Upper lobe of right lung (tissue), 1 donor: ENCODE results near the gene NGEF. TPM values are rescaled to one million over a fixed set of nuclear protein-coding genes. Genes with fewer than 3 reads are reported as not detected.
A peak's percentile ranks its signal among the peaks of the same experiment; 100 is the strongest.

Experiments used
- ATAC-seq: fragments of 200-7000 bp; cut with Tn5 transposase; one replicate; pipeline ENCODE4 v1.9.1; 2020; ENCODE audit warnings: mild to moderate bottlenecking, moderate library complexity
- DNase-seq: peaks from one replicate; pipeline ENCODE4 v3.0.0-alpha.2; 2020
- H3K27ac ChIP-seq: fragments of 200-600 bp; one replicate; pipeline ENCODE4 v1.8.0; 2022
- H3K27me3 ChIP-seq: fragments of 200-600 bp; one replicate; pipeline ENCODE4 v1.8.0; 2022; ENCODE audit warnings: mild to moderate bottlenecking
- H3K36me3 ChIP-seq: fragments of 200-600 bp; one replicate; pipeline ENCODE4 v1.8.0; 2022
- H3K4me1 ChIP-seq: fragments of 200-600 bp; one replicate; pipeline ENCODE4 v1.8.0; 2022
- H3K4me3 ChIP-seq: fragments of 200-600 bp; one replicate; pipeline ENCODE4 v1.8.0; 2022; ENCODE audit warnings: mild to moderate bottlenecking
- H3K9me3 ChIP-seq: fragments of 200-600 bp; one replicate; pipeline ENCODE4 v1.8.0; 2022
- CTCF ChIP-seq: fragments of 200-600 bp; IDR thresholded peaks from one replicate; pipeline ENCODE4 v1.8.0; 2022; ENCODE audit warnings: antibody characterized with exemption
- intact Hi-C: fragments of 100-400 bp; cut with DNase I; formaldehyde crosslinking; loops from one replicate; pipeline ENCODE4 v1.11.0; 2022
- total RNA-seq: library from RNA; stranded (reverse); fragmentation: NEBNext Ultra II Directional; extraction: Animal tissue kit (Norgen Biotek cat#: 25700); gene quantifications from one replicate; pipeline ENCODE4 v1.2.1, GENCODE V29; 2021
- donor health status: DM: no; HTN: yes; CAD: no; lungs with severe emphysema.

The NGEF gene
- total RNA-seq, 1 donor from 2014 or later = not detected

- H3K27me3 ChIP-seq = peaks cover 5% of the 10 kb centered on the region
- ATAC-seq (no peak), DNase-seq (no peak)
- intact Hi-C loops = no loop called here
- no peak overlapping the region for H3K27ac ChIP-seq
- no peaks in the 10 kb centered on the region for H3K4me1 ChIP-seq
- no peak overlapping the region for H3K4me3 ChIP-seq
- H3K9me3 ChIP-seq = no peaks in the 10 kb centered on the region
- no peaks in the 10 kb centered on the region for H3K36me3 ChIP-seq
- TF ChIP-seq CTCF = no peak
Measured at GRCh38 chr2:232893834-232894233, 119.2 kb downstream of the NGEF start.

- H3K4me3 ChIP-seq = no peak overlapping the region
- H3K27me3 ChIP-seq = peaks cover 5% of the 10 kb centered on the region
- H3K4me1 ChIP-seq = no peaks in the 10 kb centered on the region
- peak; percentile 47 for DNase-seq
- no peaks in the 10 kb centered on the region for H3K9me3 ChIP-seq
- intact Hi-C loops = no loop called here
- H3K36me3 ChIP-seq = no peaks in the 10 kb centered on the region
- no peak overlapping the region for H3K27ac ChIP-seq
- ATAC-seq = no peak
- no peak for TF ChIP-seq CTCF
Measured at GRCh38 chr2:232892843-232893242, 120.2 kb downstream of the NGEF start.

- Histone ChIP-seq H3K4me3 (no peak overlapping the region), H3K4me1 (no peaks in the 10 kb centered on the region), H3K36me3 (no peaks in the 10 kb centered on the region), H3K27ac (no peak overlapping the region), H3K27me3 (peaks cover 5% of the 10 kb centered on the region), H3K9me3 (no peaks in the 10 kb centered on the region)
- no peak for TF ChIP-seq CTCF
- intact Hi-C loops = no loop called here
- ATAC-seq = no peak
- DNase-seq = no peak
Measured at GRCh38 chr2:232892221-232892620, 120.8 kb downstream of the NGEF start.

- no peak overlapping the region for H3K4me3 ChIP-seq
- H3K36me3 ChIP-seq = no peaks in the 10 kb centered on the region
- TF ChIP-seq CTCF = no peak
- no peak for ATAC-seq
- no peak overlapping the region for H3K27ac ChIP-seq
- no peaks in the 10 kb centered on the region for H3K4me1 ChIP-seq
- no peaks in the 10 kb centered on the region for H3K9me3 ChIP-seq
- intact Hi-C loops = no loop called here
- H3K27me3 ChIP-seq = peaks cover 5% of the 10 kb centered on the region
- DNase-seq = no peak
Measured at GRCh38 chr2:232891621-232892071, 121.4 kb downstream of the NGEF start.

GRCh38 chr2:232890896-232891601, 122.0 kb downstream of the NGEF start:
- intact Hi-C loops = no loop called here
- Histone ChIP-seq H3K27ac (no peak overlapping the region), H3K4me3 (no peak overlapping the region), H3K4me1 (no peaks in the 10 kb centered on the region), H3K9me3 (no peaks in the 10 kb centered on the region), H3K27me3 (peaks cover 5% of the 10 kb centered on the region), H3K36me3 (no peaks in the 10 kb centered on the region)
- DNase-seq (peak; percentile 71), ATAC-seq (peak; percentile 60)
- TF ChIP-seq CTCF = no peak

- Histone ChIP-seq H3K27me3 (peaks cover 7% of the 10 kb centered on the region), H3K27ac (no peak overlapping the region), H3K4me1 (no peaks in the 10 kb centered on the region), H3K4me3 (no peak overlapping the region), H3K9me3 (no peaks in the 10 kb centered on the region), H3K36me3 (no peaks in the 10 kb centered on the region)
- no peak for ATAC-seq
- intact Hi-C loops = no loop called here
- DNase-seq = peak; percentile 60
- TF ChIP-seq CTCF = no peak
Measured at GRCh38 chr2:232890536-232890895, 122.5 kb downstream of the NGEF start.
